GM15510 (cell line): ENCODE results near the gene FGD6.
A peak's percentile ranks its signal among the peaks of the same experiment; 100 is the strongest.

Source experiments
- POLR2A ChIP-seq: IDR thresholded peaks from 3 replicates; pipeline ENCODE4 v1.6.1; 2011; ENCODE audit warnings: borderline replicate concordance; ENCODE audit not compliant: insufficient read length; ENCODE audit errors: extremely low read depth

The FGD6 gene

GRCh38 chr12:95072900-95073697, 144.2 kb downstream of the FGD6 start, which contains the start of gene NR2C1:
Gene NR2C1 (minus strand): TSS chr12:95073618. CDS start chr12:95067384, 6,234 bp downstream.
- TF ChIP-seq POLR2A = peak; percentile 59

- no peak for TF ChIP-seq POLR2A
Observed at GRCh38 chr12:95070378-95070777, 146.9 kb downstream of the FGD6 start.

GRCh38 chr12:95066091-95066855, 151.0 kb downstream of the FGD6 start:
- TF ChIP-seq POLR2A = no peak

GRCh38 chr12:95060951-95061350, 156.3 kb downstream of the FGD6 start:
- TF ChIP-seq POLR2A = no peak

- no peak for TF ChIP-seq POLR2A
Observed at GRCh38 chr12:95059984-95060383, 157.3 kb downstream of the FGD6 start.

- no peak for TF ChIP-seq POLR2A
Observed at GRCh38 chr12:95057424-95057823, 159.8 kb downstream of the FGD6 start.

GRCh38 chr12:95055057-95055456, 162.2 kb downstream of the FGD6 start:
- no peak for TF ChIP-seq POLR2A

- TF ChIP-seq POLR2A = no peak
Observed at GRCh38 chr12:95054206-95054605, 163.1 kb downstream of the FGD6 start.

- no peak for TF ChIP-seq POLR2A
Observed at GRCh38 chr12:95051241-95051640, 166.0 kb downstream of the FGD6 start.

GRCh38 chr12:95037906-95038305, 179.4 kb downstream of the FGD6 start:
- TF ChIP-seq POLR2A = no peak

GRCh38 chr12:95034750-95035149, 182.5 kb downstream of the FGD6 start:
- TF ChIP-seq POLR2A = no peak
